HG03066 (cell line): ENCODE data around the gene FRMD8.
"Not testable (repeated sequence)": the region's sequence is repeated elsewhere in the genome, so short reads cannot be mapped to it uniquely, and the experiment has no call there.

Experiments
- ATAC-seq: cut with Tn5 transposase; IDR thresholded peaks from one replicate; pipeline ENCODE4 v1.9.1; 2021; ENCODE audit warnings: low read depth; ENCODE audit not compliant: unreplicated experiment

Gene FRMD8

DNA sequence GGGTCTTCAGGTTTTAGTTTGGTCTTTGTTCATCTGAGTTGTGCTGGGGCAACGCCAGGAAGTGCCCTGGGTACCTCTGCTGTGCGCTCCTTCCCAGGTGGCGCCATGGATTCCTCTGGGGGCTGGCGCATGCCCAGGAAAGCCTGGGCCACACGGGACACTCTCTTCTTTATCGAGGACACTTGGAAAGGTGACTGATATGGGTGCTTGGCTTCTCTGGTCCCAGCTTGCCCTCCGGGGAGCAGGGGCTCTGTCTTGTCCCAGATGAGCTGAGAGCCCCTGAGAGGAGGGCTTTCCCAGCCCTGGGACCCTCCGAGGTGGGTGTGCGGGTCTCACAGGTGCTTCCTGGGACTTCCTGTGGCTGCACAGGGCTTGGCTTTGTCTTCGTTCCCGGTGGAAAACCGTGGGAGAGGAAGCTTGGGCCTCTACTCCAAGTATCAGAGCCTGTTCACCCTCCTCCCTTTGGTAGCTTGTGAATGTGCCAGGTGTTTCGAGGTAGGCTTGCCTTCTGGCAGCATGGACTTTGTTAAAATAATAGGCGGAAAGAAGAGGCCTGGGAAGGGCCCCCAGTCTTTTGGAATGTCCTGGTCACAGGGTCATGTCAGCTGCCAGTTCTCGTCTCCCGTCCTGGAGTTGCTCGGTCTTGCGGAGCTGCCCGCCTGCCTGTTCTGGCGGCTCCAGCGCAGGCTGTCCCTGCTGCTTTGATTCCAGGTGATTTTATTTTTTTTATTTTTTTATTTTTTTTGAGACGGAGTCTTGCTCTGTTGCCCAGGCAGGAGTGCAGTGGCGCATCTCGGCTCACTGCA is 26.0 kb downstream of the FRMD8 start:
- ATAC-seq, result no peak

DNA sequence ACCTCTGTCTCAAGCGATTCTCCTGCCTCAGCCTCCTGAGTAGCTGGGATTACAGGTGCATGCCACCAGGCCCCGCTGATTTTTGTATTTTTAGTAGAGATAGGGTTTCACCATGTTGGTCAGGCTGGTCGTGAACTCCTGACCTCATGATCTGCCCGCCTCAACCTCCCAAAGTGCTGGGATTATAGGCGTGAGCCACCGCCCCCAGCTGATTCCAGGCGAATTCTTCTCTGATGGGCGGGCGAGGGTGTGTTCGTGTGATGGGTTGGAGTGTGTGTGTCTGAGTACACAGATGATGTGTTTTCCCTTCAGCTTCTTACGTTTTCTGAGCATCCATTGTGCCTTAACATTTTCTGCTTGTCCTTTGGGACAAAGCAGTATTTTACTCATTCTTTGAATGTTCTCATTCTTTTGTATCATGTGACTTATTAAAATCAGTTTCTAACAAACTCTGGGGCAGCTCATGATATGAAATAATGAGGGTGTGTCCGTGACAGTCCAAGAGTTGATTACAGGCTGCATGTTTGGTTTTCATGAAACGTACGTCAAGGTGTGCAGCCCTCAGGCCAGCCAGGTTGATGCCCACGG is 26.7 kb downstream of the FRMD8 start:
- not testable (repeated sequence) for ATAC-seq

DNA sequence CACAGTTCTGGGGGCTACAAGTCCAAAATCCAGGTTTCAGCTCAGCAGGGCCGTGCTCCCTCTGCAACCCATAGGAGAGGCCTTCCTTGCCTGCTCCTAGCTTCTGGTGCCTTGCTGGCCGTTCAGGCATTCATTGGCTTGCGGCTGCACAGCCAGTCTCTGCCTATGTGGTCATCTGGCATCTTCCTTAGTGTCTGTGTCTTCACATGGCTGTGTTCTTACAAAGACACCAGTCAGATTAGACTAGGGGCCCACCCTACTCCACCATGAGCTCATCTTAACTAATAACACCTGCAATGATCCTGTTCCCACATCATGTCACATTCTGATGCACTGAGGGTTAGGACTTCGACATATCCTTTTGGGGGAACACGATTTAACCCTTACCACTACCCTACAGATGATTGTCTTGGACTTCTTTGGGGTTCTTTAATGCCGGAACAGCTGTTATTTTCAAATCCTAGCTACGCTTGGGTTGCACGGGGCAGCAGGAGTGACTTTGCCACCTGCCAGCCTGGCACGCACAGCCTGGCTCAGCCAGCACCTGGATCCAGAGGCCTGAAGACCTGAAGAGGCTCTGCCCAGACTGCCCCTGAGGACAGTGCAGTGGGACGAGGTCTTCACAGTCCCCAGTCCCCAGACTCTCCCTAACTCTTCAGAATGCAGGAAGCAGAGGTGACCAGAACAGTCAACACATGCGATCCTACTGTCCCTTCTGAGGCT is 28.5 kb downstream of the FRMD8 start:
- no peak for ATAC-seq

DNA sequence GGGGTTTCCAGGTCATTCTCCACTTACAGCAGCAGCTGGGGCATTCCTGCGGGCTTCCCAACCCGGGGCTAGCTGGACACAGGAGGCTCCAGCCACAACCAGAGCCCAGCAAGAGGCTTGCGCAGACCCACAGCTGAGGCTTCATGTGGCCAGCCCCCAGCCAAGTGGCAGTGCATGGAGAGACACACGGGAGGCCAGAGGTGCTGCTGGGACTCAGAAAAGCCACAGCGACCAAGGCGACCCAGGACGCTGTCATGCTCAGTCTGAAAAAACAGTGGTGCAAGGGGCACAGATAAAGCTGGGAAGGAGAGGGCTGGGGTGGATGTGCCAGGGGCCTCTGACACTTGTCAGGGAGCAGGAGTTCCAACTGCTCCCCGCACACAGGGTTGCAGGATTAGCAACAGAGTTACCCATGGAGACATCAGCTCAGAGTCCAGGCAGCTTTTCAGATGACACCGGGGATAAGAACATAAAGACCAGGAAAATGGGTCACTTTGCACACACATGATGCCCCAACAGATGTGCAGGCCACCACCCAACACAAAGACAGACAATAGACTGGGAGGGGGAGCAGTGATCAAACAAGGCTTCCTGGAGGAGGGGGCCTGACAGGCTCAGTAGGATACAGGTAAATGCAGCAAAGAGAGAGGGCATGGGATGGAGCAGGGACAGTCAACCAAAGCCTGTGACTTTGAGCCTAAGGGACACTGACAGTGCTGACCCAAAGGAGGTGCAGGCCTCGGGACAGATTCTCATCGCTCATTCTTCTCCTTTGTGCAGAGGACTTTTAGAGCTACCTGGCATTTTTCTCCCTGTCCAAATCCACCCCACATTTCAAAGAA is 29.3 kb downstream of the FRMD8 start:
- ATAC-seq, result no peak

DNA sequence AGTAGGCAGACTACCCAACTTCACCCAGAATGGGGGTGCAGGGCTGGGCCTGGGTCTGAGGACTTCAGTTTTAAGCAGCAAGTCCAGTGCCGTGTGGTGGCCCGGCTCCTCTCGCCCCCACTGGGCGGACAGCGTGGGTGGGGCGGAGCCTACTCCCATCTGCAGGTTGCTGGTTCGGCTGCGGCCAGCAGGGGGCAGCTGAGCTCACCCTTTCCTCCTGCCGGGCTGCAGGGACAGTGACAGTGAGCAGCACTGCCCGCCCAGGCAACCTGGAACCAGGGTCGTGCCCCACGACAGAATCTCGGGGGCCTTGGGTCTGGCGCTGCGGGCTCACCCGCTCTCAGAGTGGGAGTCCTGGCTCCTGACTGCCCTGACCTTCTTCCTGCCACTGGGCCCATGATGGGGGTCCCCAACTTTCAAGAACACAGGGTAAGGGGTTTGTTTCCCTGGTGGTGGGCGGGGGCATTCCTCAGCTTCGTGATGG is 29.9 kb downstream of the FRMD8 start:
- no peak for ATAC-seq

DNA sequence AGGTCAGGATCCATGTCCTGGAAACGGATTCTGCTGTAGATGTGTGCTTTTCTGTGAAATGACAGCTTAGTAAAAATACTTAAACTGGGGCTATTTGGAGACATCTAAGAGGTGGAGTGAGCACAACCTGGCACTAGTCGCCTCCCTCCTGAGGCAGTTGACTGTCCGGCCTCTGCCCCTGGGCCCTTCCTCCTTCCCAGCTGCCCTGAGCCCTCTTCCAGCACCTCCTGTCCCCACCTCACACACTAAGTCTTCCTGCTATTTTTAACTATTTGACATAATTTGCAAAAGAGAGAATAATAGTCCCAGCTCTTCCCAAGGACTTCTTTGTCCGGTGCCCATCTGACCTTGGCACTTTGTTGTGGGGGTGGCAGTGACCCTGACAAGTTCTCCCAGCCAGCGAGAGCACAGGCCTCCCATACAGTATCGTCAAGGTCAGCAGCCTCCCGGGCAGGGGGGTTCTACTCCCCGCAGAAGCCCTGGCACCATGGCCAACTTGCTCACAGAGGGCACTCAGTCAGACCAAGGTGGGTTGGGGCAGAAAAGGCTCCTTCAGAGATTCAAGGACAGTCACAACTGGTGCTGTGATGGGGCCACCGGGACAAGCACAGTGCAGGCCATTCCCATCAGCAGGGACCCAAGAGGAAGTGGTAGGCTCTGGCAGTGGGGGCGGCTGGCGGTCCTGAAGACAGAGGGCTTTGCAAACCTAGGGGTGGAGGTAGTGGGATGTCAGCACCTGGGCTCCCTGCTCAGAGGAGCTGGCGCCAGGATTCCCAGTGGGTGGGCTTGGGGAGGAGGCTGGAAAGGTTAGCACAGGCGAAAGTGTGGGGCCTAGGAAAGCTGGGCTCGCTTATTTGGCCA is 30.6 kb downstream of the FRMD8 start:
- ATAC-seq, result no peak

DNA sequence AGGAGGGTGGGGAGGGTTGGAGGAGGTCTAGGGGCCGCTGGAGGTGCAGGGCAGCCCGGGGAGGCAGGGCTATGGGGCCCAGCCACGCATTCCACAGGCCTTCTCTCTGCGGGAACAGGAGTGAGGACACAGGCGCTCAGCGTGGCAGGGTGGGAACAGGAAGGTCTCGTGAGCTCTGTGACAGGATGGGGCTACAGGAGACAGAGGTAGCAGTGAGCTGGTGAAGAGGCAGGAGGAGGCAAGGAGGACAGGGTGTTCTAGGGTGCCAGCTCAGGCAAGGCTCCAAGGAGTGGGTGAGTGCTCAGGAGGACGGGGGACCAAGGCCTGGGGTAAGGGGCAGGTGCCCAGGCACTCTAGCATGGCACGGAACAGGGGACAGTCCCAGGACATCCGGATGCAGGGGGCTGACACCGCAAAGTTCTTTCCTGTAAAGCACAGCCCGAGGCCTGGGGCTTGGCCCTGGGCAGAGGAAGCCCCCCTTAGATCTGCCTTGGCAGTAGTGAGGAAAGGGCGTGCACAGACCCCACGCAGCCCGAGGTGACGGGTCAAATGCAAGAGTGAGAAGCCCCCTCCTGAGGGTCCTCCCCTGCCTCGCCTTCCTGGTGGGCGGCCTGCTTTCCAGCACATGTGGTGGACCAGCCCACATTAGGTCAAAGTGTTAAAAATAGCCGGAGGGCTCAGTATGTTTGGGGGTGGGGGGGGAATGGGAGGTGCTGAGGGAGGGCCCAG is 31.4 kb downstream of the FRMD8 start:
- no peak for ATAC-seq

DNA sequence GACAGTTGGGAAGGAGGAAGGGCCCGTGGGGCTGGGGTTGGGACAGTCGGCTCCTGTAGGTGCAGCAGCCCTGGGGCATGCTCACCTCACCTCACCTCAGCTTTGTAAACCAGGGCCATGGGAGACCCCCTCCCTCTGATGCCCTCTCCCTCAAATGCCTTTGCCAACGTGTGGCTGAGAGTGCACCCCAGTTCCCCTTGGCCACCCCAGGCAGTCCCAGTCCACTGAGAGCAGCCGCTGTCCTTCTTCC is 31.9 kb downstream of the FRMD8 start:
- peak; percentile 1 for ATAC-seq

DNA sequence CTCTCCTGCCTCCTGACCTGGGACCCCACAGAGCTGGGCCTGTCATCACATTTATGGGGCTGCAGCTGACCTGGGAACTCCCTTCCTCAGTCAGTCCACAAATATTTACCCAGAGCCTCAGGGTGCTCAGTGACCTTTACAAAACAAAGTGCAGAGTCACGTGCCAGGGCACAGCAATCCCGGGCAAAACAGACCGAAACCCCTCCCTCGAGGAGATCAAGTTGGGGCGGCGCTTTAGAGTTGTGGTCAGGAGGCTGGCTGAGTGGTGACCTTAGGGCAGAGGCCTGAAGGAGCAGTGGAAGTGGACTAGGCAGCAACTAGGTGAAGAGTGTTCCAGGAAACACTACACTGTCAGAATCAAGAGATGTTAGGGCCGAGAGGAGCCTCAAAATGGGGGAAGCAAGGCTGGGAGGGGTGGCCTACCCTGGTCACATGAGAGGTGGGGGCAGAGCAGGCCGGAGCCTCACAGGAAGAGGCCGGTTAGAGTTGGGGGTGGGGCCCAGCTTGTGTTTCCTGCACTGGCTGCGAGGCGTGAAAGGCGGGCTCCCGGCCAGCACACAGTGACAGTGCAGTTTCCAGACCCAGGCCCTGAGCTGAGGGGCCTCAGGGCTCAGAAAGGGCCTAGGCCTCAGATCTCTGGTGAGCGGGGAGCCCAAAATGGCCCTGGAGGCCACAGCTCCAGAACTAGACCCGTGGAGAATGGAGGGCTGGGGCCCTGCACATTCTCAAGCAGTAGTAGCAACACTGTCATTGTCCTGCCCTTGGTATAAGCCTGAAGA is 32.4 kb downstream of the FRMD8 start:
- peak; percentile 31 for ATAC-seq

DNA sequence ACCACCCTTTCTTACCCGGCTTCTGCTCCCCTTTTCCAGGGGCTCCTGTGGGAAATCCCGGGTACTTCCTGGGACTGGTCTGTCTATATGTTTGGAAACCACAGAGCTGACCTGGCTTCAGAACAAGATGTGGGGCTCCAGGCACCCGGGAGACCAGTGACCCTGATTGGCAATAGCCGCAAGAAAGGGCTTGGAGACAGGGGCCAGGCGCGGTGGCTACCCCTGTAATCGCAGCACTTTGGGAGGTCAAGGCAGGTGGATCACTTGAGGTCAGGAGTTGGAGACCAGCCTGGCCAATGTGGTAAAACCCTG is 33.0 kb downstream of the FRMD8 start:
- no peak for ATAC-seq

DNA sequence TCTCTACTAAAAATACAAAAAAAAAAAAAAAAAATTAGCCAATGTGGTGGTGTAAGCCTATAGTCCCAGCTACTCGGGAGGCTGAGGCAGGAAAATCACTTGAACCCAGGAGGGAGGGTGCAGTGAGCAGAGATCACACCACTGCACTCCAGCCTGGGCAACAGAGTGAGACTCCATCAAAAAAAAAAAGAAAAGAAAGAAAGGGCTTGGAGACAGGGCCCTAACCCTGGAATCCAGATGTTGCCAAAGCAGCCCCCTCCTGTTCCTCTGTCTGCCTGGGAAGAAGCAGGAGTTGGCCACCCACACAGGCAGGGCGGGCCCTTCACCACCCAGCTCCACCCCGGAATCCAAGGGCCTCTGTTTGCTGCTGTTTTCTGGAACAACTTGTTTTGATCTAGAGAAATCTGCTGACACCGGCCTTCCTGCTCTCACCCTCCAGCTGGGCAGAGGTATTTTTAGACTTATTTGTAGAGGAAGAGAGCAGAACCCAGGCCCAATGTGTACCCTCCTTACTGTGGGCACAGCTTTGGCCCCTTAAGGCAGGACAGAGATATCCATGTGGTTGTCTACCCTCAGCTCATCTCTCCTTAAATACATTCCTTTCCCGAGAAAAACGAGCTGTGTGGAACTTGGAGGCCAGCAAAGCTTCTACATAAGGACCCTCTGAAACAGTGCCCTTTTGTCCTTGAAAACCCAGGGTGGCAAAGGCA is 33.5 kb downstream of the FRMD8 start:
- no peak for ATAC-seq

DNA sequence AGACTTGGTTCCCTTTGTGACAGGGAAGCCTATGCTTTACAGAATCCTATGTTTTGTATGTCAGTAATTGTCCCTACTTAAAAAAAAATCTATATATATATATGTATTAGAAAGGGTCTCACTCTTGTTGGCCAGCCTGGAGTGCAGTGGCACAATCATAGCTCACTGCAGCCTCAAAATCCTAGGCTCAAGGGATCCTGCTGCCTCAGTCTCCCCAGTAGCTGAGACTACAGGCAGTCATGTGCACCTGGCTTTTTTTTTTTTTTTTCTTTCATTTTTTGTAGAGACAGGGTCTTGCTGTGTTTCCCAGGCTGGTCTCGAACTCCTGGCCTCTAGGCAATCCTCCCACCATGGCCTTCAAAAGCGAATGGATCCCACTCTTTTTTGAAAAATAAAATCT is 34.1 kb downstream of the FRMD8 start:
- ATAC-seq, result no peak

DNA sequence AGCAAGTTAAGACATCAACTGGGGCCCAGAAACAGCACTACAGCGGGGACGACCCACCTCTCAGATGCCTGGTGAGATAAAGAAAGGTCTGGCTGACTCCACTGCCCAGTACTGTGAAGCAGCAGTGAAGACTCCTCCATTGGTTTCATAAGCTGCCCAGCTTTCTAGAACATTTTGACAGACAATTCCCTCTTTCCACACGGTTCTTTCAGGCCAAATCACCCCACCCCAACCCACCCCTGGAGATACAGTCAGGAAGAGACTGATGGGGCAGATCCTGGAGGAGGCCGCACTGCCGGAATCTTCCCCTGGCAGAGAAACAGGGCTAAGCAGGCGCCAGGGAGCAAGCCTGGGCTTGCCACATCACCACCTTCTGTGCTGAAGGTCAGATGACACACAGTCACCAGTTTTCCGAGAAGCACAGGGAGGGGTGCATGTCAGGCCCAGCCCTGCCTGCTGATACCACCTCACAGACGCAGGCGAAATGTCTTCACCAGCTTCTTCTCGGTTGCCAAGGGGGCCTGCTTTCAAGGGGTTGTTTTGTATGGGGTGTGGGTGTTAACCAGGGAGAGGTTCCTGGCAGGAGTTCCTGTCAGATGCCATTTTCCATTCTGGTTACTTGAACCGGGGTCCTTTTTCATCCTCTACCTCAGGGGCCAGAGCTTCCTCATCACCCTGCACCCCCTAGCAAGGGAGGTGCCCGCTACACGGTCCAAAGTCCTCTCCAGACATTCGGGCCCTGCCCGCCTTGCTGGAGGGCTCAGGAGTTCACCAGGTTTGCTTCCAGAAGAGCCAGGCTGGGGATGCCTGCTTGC is 34.7 kb downstream of the FRMD8 start:
- ATAC-seq, result no peak

DNA sequence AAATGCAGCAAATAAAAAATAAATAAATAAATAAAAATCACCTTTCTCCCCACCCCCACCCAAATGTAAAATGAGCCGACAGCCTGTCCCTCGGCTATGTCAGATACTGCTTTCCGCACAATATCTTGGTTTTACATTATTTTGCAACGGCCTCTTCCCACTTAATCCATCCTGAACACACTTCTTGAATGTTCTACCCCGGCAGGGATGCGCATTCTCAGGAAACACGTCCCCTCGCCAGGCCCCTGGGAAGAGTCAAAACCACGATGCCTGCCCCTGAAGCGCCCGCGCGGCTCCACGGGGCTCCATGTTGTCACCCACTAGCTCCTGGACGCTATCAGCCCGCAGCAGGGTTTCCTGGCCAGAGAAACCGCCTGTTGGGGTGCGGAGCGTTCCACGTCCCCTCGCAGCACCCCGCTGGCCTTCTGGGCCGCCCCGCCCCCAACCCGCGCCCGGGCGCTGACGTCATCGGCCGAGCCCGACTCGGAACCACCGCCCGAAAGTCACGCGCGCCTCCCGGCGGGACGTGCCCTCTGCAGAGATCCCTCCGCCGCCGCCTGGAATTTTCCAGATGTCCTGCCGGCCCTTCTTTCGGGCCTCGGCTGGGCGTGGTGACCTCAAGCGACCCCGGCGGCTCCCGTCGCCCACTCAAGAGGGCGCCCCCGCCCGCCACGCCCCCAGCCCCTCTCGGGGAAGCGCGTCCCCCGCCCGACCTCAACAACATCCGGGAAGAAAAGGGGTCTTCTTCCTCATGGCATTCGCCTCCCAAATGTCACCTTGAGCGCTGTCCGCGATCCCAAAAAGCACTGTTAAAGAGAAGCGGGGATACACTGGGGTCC is 35.6 kb downstream of the FRMD8 start:
- ATAC-seq, result no peak

DNA sequence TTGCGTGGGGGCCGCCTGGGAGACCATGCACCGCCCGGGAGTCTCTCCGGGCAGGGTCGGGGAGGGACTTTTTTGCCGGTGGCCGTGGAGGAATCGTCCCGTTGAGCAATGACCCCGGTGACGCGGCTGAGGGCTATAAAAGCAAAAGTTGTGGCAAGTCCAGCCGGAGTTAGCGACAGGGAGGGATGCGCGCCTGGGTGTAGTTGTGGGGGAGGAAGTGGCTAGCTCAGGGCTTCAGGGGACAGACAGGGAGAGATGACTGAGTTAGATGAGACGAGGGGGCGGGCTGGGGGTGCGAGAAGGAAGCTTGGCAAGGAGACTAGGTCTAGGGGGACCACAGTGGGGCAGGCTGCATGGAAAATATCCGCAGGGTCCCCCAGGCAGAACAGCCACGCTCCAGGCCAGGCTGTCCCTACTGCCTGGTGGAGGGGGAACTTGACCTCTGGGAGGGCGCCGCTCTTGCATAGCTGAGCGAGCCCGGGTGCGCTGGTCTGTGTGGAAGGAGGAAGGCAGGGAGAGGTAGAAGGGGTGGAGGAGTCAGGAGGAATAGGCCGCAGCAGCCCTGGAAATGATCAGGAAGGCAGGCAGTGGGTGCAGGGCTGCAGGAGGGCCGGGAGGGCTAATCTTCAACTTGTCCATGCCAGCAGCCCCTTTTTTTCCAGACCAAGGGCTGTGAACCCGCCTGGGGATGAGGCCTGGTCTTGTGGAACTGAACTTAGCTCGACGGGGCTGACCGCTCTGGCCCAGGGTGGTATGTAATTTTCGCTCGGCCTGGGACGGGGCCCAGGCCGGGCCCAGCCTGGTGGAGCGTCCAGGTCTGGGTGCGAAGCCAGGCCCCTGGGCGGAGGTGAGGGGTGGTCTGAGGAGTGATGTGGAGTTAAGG is 36.4 kb downstream of the FRMD8 start, which contains the start of gene NEAT1:
TSS of gene NEAT1 (plus strand) at position 166 of the 883 bp plus-strand sequence.
- ATAC-seq, result no peak
